HG02884 (cell line): ENCODE results near the gene LARP6.
"Not testable (repeated sequence)": the region's sequence is repeated elsewhere in the genome, so short reads cannot be mapped to it uniquely, and the experiment has no call there.

Experiments
- ATAC-seq: cut with Tn5 transposase; IDR thresholded peaks from one replicate; pipeline ENCODE4 v1.9.1; 2021; ENCODE audit warnings: mild to moderate bottlenecking, moderate library complexity; ENCODE audit not compliant: unreplicated experiment

The LARP6 gene

GRCh38 chr15:70831094-70831911 lies 22.7 kb downstream of the LARP6 start:
- ATAC-seq: no peak

DNA sequence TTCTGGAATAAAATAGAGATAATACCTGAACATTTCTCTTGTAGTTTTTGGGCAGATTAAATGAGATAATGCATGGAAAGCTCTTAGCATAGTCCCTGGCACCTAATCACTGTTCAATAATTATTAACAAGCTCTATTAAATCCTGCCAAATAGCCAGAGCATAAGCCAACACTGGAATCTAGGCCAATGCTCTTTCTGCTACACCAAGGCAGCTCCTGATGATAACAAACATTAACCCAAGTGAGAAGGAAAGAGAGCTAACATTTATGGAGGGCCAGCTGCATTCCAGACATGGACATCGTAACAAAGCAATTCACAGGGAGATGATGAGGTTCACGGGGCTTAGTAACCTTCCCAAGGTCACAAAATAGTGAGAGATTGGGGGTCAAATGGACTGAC lies 23.3 kb downstream of the LARP6 start:
- no peak for ATAC-seq

- ATAC-seq: no peak
Measured at GRCh38 chr15:70829371-70830166, 24.4 kb downstream of the LARP6 start.

- ATAC-seq: no peak
Measured at GRCh38 chr15:70827721-70828120, 26.2 kb downstream of the LARP6 start.

DNA sequence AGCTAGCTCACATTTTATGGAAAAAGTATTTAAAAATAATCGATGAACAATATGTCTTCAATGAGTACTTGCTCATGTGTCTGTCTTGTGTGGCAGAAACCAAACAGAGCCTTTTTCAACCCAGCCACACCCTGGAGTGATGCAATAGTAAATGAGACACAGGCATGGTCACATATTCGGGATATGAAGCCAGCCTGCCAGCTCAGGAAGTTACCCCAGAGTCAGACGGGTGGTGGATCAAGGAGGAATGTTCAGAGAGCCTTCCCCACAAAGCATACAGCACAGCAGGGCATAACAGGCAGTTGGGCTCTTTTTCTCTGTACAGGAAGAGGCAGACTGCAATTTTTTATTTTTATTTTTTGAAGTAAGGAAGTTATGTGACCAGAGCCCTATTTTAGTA lies 27.3 kb downstream of the LARP6 start:
- ATAC-seq: no peak

DNA sequence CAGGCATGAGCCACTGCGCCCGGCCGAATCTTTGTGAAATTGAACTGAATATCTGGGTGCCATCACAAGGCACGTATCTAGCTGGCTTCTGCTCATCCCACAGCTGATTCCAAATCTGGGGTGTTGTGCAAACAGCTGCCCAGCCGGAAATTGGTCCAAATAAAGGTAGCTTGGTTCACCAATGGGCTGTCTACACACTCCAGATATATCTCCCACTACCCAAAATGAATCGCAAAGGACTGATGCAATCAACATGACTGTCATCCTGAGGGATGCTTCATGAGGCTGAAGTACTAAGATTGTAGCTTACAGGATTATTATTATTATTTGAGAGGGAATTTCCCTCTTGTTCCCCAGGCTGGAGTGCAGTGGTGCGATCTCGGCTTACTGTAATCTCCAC lies 28.1 kb downstream of the LARP6 start:
- no peak for ATAC-seq

DNA sequence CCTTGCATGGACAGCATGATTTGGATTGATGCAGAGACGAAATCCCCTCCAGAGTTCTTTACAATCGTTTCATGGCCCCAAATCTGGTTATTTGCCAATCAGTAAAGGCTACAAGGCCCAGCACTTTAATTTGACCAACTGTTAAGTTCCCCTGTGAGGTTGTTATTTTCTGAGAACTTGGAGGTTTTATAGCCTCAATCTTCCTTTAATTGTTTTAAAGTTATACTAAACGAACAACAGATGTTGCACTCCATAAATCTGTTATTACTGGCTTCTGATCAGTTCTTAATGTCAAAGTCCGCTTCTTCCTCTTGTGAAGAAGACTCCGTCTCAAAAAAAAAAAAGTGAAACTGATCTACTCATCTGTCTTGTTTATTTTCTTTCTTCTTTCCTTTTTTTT lies 30.8 kb downstream of the LARP6 start:
- no peak for ATAC-seq

GRCh38 chr15:70820214-70820613 lies 33.7 kb downstream of the LARP6 start:
- ATAC-seq: no peak

GRCh38 chr15:70818580-70818979 lies 35.4 kb downstream of the LARP6 start:
- no peak for ATAC-seq

DNA sequence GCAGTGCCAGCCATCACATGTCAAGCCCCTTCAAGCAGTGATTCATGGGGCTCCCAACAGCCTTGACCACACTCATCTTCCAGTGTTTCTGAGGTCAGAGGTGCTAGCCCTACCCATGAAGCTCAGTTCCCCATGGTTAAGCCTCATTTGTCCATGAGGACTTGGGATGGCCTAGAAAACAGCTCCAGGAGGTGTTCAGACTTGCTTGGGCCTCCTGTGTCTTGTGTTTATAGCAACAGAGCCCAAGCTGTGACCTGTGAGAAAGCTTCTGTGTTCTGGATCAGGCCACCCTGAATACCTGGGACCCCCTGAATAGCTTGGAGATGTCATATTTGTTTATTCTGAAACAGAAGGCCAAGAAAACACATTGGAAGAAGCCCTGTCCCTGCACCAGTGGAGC lies 36.7 kb downstream of the LARP6 start:
- no peak for ATAC-seq

GRCh38 chr15:70815604-70816003 lies 38.4 kb downstream of the LARP6 start:
- ATAC-seq: no peak

- not testable (repeated sequence) for ATAC-seq
Measured at GRCh38 chr15:70815011-70815410, 38.9 kb downstream of the LARP6 start.

- no peak for ATAC-seq
Measured at GRCh38 chr15:70812827-70813364, 41.1 kb downstream of the LARP6 start.

DNA sequence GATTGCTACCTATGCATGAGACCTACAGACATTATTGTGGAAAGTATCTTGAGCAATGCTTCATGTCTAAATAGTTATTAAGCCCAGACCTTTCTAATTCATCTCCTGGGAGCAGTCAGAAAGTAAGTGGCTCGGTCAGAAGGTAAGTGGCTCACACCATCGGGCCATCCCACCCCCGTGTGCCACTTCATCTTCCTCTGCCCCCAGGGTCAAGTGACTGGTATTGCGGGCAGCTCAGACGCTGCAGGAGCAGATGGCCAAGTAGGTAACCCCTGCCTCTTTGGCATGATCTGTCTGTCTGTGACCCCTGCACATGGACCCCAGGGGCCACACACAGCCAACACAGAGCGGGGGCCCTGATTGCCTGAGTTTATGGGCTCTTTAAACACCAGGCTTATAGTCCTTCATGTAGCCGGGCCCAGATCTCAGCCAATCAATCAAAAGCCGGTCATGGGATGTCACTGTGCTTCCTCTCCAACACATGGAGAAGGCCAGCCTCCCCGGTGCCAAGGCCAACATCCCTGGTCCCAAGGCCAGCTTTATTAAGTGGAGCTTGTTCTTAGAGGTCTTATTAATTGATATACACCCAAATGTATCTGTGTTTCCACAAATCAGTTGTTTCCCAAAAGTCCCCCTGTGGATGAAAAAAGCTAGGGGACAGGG lies 42.9 kb downstream of the LARP6 start:
- ATAC-seq: no peak

- ATAC-seq: no peak
Measured at GRCh38 chr15:70806992-70807712, 46.8 kb downstream of the LARP6 start.

- not testable (repeated sequence) for ATAC-seq
Measured at GRCh38 chr15:70804388-70804787, 49.6 kb downstream of the LARP6 start.

DNA sequence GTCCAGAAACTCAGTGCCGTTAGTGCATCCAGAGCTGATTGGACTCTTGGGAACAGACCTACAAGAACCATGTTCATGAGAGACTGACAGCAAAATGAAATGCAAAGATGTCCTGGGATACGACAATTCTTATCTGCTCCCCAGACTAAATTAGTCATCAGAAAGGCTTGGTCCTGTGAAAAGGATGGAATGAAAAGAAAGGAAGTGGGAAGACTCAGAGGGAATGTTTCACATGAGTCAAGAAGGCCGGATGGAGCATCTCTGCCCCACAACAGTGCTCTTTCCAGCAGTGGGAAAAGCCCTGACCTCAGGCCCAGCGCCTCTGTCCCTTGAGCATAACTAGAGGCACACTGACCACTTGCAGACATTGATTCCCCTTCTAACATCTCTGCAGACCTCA lies 51.3 kb downstream of the LARP6 start:
- ATAC-seq: no peak

DNA sequence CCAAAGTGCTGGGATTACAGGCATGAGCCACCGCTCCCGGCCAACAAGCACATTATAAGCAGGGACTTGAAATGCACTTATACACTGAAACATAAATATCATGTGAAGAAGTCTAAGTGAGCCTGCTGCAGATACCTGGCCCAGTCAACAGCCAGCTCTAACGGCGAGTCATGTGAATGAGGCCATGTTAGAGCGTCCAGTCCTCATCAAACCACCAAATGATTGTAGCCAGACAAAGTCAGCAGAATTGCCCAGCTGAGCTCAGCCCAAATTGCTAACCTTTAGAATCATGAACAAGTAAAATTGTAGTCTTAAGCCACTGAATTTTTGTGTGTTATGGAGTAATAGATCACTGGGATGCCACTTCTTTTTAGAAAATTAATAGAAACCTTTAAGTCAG lies 52.8 kb downstream of the LARP6 start:
- ATAC-seq: no peak

- no peak for ATAC-seq
Measured at GRCh38 chr15:70799667-70800450, 54.1 kb downstream of the LARP6 start.

- ATAC-seq: no peak
Measured at GRCh38 chr15:70797464-70797863, 56.5 kb downstream of the LARP6 start.
